ENCODE results near the gene TMEM87B.

TMEM87B gene

DNA sequence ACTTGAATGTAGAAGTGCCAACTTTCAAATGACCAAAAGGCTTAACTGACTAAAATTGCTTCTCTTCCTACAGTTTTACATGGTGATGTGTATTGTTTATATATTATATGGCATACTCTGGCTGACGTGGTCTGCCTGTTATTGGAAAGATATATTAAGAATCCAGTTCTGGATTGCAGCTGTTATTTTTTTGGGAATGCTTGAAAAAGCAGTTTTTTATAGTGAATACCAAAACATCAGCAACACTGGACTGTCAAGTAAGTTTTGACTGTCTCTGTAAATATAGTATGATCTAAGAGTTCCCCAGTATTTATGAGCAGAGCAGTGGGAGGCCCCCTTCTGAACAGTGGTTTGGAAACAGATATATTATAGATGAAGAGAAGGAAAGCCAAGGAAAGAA is 26.2 kb downstream of the TMEM87B start:
- H3K4ac ChIP-seq (ENCODE audit: low read depth in 1 of 2, low read length in 2 of 2), result no peak overlapping the region
- H4K8ac ChIP-seq (ENCODE audit: low read length), result no peak overlapping the region
- H3K27ac ChIP-seq (ENCODE audit: low read length, poor library complexity, severe bottlenecking), result no peak overlapping the region
- no peak overlapping the region for H2AK5ac ChIP-seq (ENCODE audit: low read length, severe bottlenecking)
- no peak overlapping the region for H2BK120ac ChIP-seq (ENCODE audit: low read depth, low read length)
- H3K36me3 ChIP-seq (ENCODE audit: control insufficient read depth in 1 of 2, insufficient read depth in 2 of 2, low read depth in 1 of 2, low read length in 2 of 2), result peaks cover 26 to 74% of the 10 kb centered on the region in 2 experiments
- H3K18ac ChIP-seq (ENCODE audit: low read depth in 1 of 2, low read length in 2 of 2), result no peak overlapping the region
- no peak overlapping the region for H2BK5ac ChIP-seq (ENCODE audit: low read depth, low read length, poor library complexity, severe bottlenecking)
- H3K9ac ChIP-seq (ENCODE audit: low read length), result no peak overlapping the region
- DNase-seq, result no peak
- H2BK12ac ChIP-seq (ENCODE audit: low read length in 2 of 2), result no peak overlapping the region
- H2BK15ac ChIP-seq (ENCODE audit: low read depth, poor library complexity, severe bottlenecking), result no peak overlapping the region
- 63% methylated on average over 1 of the region's 1 CpG for WGBS
- no peak overlapping the region for H3K4me2 ChIP-seq (ENCODE audit: low read length, poor library complexity, severe bottlenecking)
- H3K23ac ChIP-seq (ENCODE audit: low read length in 2 of 2), result no peak overlapping the region
- peaks cover 18% of the 10 kb centered on the region for H3K79me1 ChIP-seq (replicated peaks; ENCODE audit: low read length, poor library complexity, severe bottlenecking)
- H3K14ac ChIP-seq (ENCODE audit: low read length in 2 of 2), result no peak overlapping the region
- H2AFZ ChIP-seq (ENCODE audit: low read depth, low read length), result no peak overlapping the region
- no peaks in the 10 kb centered on the region for H3K27me3 ChIP-seq (ENCODE audit: control insufficient read depth in 1 of 2, insufficient read depth in 1 of 2, low read length in 2 of 2)
- no peak overlapping the region for H3K4me3 ChIP-seq (ENCODE audit: insufficient read depth in 1 of 2, low read depth in 1 of 2, low read length in 2 of 2)
- H3K9me3 ChIP-seq (ENCODE audit: control insufficient read depth, low read length), result no peaks in the 10 kb centered on the region
- H4K91ac ChIP-seq (ENCODE audit: low read length), result no peak overlapping the region
- H3K4me1 ChIP-seq (ENCODE audit: control insufficient read depth, insufficient read depth, low read depth, low read length), result peaks cover 6% of the 10 kb centered on the region

- Histone ChIP-seq H3K23ac (ENCODE audit: low read length in 2 of 2) (no peak overlapping the region), H3K4me1 (ENCODE audit: control insufficient read depth, insufficient read depth, low read depth, low read length) (no peaks in the 10 kb centered on the region), H2AK5ac (ENCODE audit: low read length, severe bottlenecking) (no peak overlapping the region), H2AFZ (ENCODE audit: low read depth, low read length) (no peak overlapping the region), H3K18ac (ENCODE audit: low read depth in 1 of 2, low read length in 2 of 2) (no peak overlapping the region), H3K9me3 (ENCODE audit: control insufficient read depth, low read length) (no peaks in the 10 kb centered on the region), H2BK12ac (ENCODE audit: low read length in 2 of 2) (no peak overlapping the region), H3K4me2 (ENCODE audit: low read length, poor library complexity, severe bottlenecking) (no peak overlapping the region), H2BK120ac (ENCODE audit: low read depth, low read length) (no peak overlapping the region), H3K4ac (ENCODE audit: low read depth in 1 of 2, low read length in 2 of 2) (no peak overlapping the region), H3K27ac (ENCODE audit: low read length, poor library complexity, severe bottlenecking) (no peak overlapping the region), H3K79me1 (replicated peaks; ENCODE audit: low read length, poor library complexity, severe bottlenecking) (peaks cover 31% of the 10 kb centered on the region), H3K36me3 (ENCODE audit: control insufficient read depth in 1 of 2, insufficient read depth in 2 of 2, low read depth in 1 of 2, low read length in 2 of 2) (peaks cover 39 to 83% of the 10 kb centered on the region in 2 experiments), H3K9ac (ENCODE audit: low read length) (no peak overlapping the region), H2BK15ac (ENCODE audit: low read depth, poor library complexity, severe bottlenecking) (no peak overlapping the region), H4K91ac (ENCODE audit: low read length) (no peak overlapping the region), H3K27me3 (ENCODE audit: control insufficient read depth in 1 of 2, insufficient read depth in 1 of 2, low read length in 2 of 2) (no peaks in the 10 kb centered on the region), H2BK5ac (ENCODE audit: low read depth, low read length, poor library complexity, severe bottlenecking) (no peak overlapping the region), H3K4me3 (ENCODE audit: insufficient read depth in 1 of 2, low read depth in 1 of 2, low read length in 2 of 2) (no peak overlapping the region), H3K14ac (ENCODE audit: low read length in 2 of 2) (no peak overlapping the region), H4K8ac (ENCODE audit: low read length) (no peak overlapping the region)
- no peak for DNase-seq
- 91% methylated on average over 4 of the region's 4 CpGs for WGBS
These were observed 29.8 kb downstream of the TMEM87B start for GRCh38 chr2:112084689-112085374.

DNA sequence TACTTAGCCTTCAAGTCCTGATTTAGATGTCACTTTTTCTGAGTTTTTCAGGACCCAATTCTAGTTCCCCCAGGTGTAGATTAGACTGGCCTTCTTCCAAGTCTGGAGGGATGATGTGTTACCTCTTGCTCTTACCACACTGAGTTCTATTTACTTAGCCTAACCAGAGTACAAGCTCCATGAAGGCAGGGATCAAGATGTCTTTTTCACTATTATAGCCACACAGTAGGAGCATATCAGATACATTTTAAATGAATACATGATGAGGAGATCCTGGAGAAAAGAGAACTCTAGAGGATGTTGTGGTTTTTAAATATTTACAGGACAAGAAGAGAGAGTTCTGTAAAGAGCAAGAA is 30.3 kb downstream of the TMEM87B start:
- Histone ChIP-seq H2BK5ac (ENCODE audit: low read depth, low read length, poor library complexity, severe bottlenecking) (no peak overlapping the region), H3K18ac (ENCODE audit: low read depth in 1 of 2, low read length in 2 of 2) (no peak overlapping the region), H3K4me3 (ENCODE audit: insufficient read depth in 1 of 2, low read depth in 1 of 2, low read length in 2 of 2) (peak overlapping the region in 1 of 2 experiments; percentile 5), H3K4me2 (ENCODE audit: low read length, poor library complexity, severe bottlenecking) (no peak overlapping the region), H3K4me1 (ENCODE audit: control insufficient read depth, insufficient read depth, low read depth, low read length) (no peaks in the 10 kb centered on the region), H3K14ac (ENCODE audit: low read length in 2 of 2) (no peak overlapping the region), H2AK5ac (ENCODE audit: low read length, severe bottlenecking) (no peak overlapping the region), H3K4ac (ENCODE audit: low read depth in 1 of 2, low read length in 2 of 2) (no peak overlapping the region), H3K23ac (ENCODE audit: low read length in 2 of 2) (no peak overlapping the region), H3K9ac (ENCODE audit: low read length) (peak overlapping the region; percentile 43), H4K91ac (ENCODE audit: low read length) (no peak overlapping the region), H2AFZ (ENCODE audit: low read depth, low read length) (no peak overlapping the region), H3K9me3 (ENCODE audit: control insufficient read depth, low read length) (no peaks in the 10 kb centered on the region), H3K27me3 (ENCODE audit: control insufficient read depth in 1 of 2, insufficient read depth in 1 of 2, low read length in 2 of 2) (no peaks in the 10 kb centered on the region), H4K8ac (ENCODE audit: low read length) (no peak overlapping the region), H2BK15ac (ENCODE audit: low read depth, poor library complexity, severe bottlenecking) (no peak overlapping the region), H2BK120ac (ENCODE audit: low read depth, low read length) (no peak overlapping the region), H3K27ac (ENCODE audit: low read length, poor library complexity, severe bottlenecking) (no peak overlapping the region), H3K36me3 (ENCODE audit: control insufficient read depth in 1 of 2, insufficient read depth in 2 of 2, low read depth in 1 of 2, low read length in 2 of 2) (peaks cover 41 to 88% of the 10 kb centered on the region in 2 experiments), H3K79me1 (replicated peaks; ENCODE audit: low read length, poor library complexity, severe bottlenecking) (peaks cover 33% of the 10 kb centered on the region), H2BK12ac (ENCODE audit: low read length in 2 of 2) (no peak overlapping the region)
- DNase-seq, result no peak

DNA sequence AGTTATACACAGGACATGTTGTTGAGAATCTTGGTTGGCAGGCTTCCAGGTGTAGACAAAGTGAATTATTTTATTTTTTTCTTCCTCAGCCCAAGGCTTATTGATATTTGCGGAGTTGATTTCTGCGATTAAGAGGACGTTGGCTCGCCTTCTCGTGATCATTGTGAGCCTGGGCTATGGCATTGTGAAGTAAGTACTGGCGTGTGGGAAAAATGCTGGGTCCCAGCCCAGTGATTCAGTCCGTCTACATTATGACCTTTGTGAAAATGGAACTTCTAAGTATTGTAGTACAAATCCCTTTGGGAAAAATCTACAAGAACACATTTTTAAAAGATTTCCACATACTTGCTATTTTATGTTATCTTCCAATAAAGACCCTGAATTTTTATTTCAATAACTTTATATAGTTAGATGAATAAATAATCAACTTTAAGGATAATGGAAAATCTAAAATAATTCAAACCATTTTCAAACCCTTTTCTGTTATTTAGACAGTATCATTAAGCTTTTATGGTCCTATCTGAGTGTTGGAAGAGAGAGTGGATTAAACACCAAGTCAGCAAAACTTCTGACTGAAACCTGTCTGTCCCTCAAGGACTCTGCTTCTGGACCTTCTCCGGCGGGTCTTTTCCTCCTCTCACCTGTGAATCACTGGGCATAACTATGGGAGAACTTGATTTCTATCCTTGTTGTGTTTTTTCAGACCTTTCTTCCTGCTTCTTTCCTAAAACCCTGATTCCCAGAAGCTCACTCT is 31.0 kb downstream of the TMEM87B start:
- Histone ChIP-seq H2BK120ac (ENCODE audit: low read depth, low read length) (no peak overlapping the region), H3K9me3 (ENCODE audit: control insufficient read depth, low read length) (no peaks in the 10 kb centered on the region), H3K9ac (ENCODE audit: low read length) (peak overlapping the region; percentile 43), H3K4me1 (ENCODE audit: control insufficient read depth, insufficient read depth, low read depth, low read length) (no peaks in the 10 kb centered on the region), H2AK5ac (ENCODE audit: low read length, severe bottlenecking) (no peak overlapping the region), H3K4me3 (ENCODE audit: insufficient read depth in 1 of 2, low read depth in 1 of 2, low read length in 2 of 2) (peak overlapping the region in 1 of 2 experiments; percentile 5), H2BK15ac (ENCODE audit: low read depth, poor library complexity, severe bottlenecking) (no peak overlapping the region), H3K23ac (ENCODE audit: low read length in 2 of 2) (no peak overlapping the region), H4K91ac (ENCODE audit: low read length) (no peak overlapping the region), H3K4me2 (ENCODE audit: low read length, poor library complexity, severe bottlenecking) (no peak overlapping the region), H3K14ac (ENCODE audit: low read length in 2 of 2) (no peak overlapping the region), H3K4ac (ENCODE audit: low read depth in 1 of 2, low read length in 2 of 2) (no peak overlapping the region), H3K27me3 (ENCODE audit: control insufficient read depth in 1 of 2, insufficient read depth in 1 of 2, low read length in 2 of 2) (no peaks in the 10 kb centered on the region), H2BK12ac (ENCODE audit: low read length in 2 of 2) (no peak overlapping the region), H3K36me3 (ENCODE audit: control insufficient read depth in 1 of 2, insufficient read depth in 2 of 2, low read depth in 1 of 2, low read length in 2 of 2) (peaks cover 43 to 89% of the 10 kb centered on the region in 2 experiments), H2AFZ (ENCODE audit: low read depth, low read length) (no peak overlapping the region), H4K8ac (ENCODE audit: low read length) (no peak overlapping the region), H3K27ac (ENCODE audit: low read length, poor library complexity, severe bottlenecking) (no peak overlapping the region), H2BK5ac (ENCODE audit: low read depth, low read length, poor library complexity, severe bottlenecking) (no peak overlapping the region), H3K79me1 (replicated peaks; ENCODE audit: low read length, poor library complexity, severe bottlenecking) (peaks cover 34% of the 10 kb centered on the region), H3K18ac (ENCODE audit: low read depth in 1 of 2, low read length in 2 of 2) (no peak overlapping the region)
- DNase-seq, result no peak
- WGBS, result 98% methylated on average over 5 of the region's 9 CpGs
